ENCODE results near the gene COIL.

- no peak for TF ChIP-seq EZH2 (IDR thresholded peaks at IDR 0.05; ENCODE audit: borderline replicate concordance, low read depth, low read length, severe bottlenecking)
- no peak for TF ChIP-seq CTCF (IDR thresholded peaks at IDR 0.05; ENCODE audit: extremely low read depth in 1 of 2, insufficient read depth in 1 of 2, low read depth in 1 of 2, low read length in 2 of 2)
- no peak for TF ChIP-seq POLR2AphosphoS5 (IDR thresholded peaks at IDR 0.05; ENCODE audit: insufficient read depth, low read depth, low read length)
- TF ChIP-seq MAX (IDR thresholded peaks at IDR 0.05; ENCODE audit: insufficient read depth, insufficient read length), result no peak
- no peak for TF ChIP-seq FOS (IDR thresholded peaks at IDR 0.05; ENCODE audit: borderline replicate concordance, insufficient read depth, low read length)
- no peak for TF ChIP-seq POLR2A (IDR thresholded peaks at IDR 0.05; ENCODE audit: low read depth, low read length)
Measured at GRCh38 chr17:56973520-56973919, 12.7 kb upstream of the COIL start.
